BLaER1 treated with 17β-estradiol and CSF1 and Interleukin-3, amounts not matched to agents 10 nM and 100 nM (cell line): ENCODE results near the gene GCN1.

Experiments used
- H3K27ac ChIP-seq, 11 experiments: shearing (Covaris generic); formaldehyde crosslinking; 2 replicates each; pipeline ENCODE4 v1.8.1; 2022
- H3K27me3 ChIP-seq, 11 experiments: shearing (Covaris generic); formaldehyde crosslinking; 2 replicates each; pipeline ENCODE4 v1.8.1; 2022
- H3K36me3 ChIP-seq, 11 experiments: shearing (Covaris generic); formaldehyde crosslinking; 2 replicates each; pipeline ENCODE4 v1.8.1; 2022
- H3K4me1 ChIP-seq, 10 experiments: shearing (Covaris generic); formaldehyde crosslinking; 2 replicates each; pipeline ENCODE4 v1.8.1; 2022
- H3K4me2 ChIP-seq, 11 experiments: shearing (Covaris generic); formaldehyde crosslinking; 2 replicates each; pipeline ENCODE4 v1.8.1; 2022
- H3K4me3 ChIP-seq, 10 experiments: shearing (Covaris generic); formaldehyde crosslinking; 2 replicates each; pipeline ENCODE4 v1.8.1; 2022
- H3K9ac ChIP-seq, 11 experiments: shearing (Covaris generic); formaldehyde crosslinking; 2 replicates each; pipeline ENCODE4 v1.8.1; 2022
- H3K9me3 ChIP-seq, 11 experiments: shearing (Covaris generic); formaldehyde crosslinking; replicated peaks in 1 of 11; 2 replicates each; pipeline ENCODE4 v1.8.1; 2022
- H4K20me1 ChIP-seq, 11 experiments: shearing (Covaris generic); formaldehyde crosslinking; 2 replicates each; pipeline ENCODE4 v1.8.1; 2022
- Cebpa-rat ChIP-seq, 11 experiments: shearing (Covaris generic); IDR thresholded peaks; 2 replicates each; pipeline ENCODE4 v1.8.1; 2022

The GCN1 gene

DNA sequence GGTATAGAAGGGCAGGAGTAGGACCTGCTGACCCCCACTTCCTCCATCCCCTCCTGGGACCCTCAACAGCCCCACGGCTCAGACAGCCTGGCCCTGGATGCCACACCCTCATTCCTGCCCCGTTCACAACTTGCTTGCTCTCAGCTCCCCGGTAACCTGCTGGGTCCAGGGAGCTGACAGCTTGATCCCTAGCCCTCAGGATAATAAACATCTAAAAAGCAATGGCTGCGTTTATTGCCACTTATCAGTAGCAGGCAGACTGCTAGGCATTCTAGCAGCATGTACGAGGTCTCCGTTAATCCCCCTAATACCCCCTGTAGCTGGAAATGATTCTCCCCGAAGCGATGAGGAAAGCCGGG, 30.7 kb upstream of the GCN1 start:
- H3K27ac ChIP-seq = peak overlapping the region in 7 of 11 experiments; percentile 45 to 63 (median 61); a peak in 12 of 22 replicates
- H4K20me1 ChIP-seq = peaks cover 0 to 87% (median 35%) of the 10 kb centered on the region in 11 experiments; a peak in 17 of 22 replicates
- H3K27me3 ChIP-seq = no peaks in the 10 kb centered on the region
- peak overlapping the region; percentile 64 to 97 (median 87) for H3K4me2 ChIP-seq
- H3K4me1 ChIP-seq = peaks cover 53 to 67% (median 62%) of the 10 kb centered on the region in 10 experiments
- peak overlapping the region; percentile 19 to 73 (median 56); a peak in 19 of 22 replicates for H3K9ac ChIP-seq
- no peaks in the 10 kb centered on the region for H3K9me3 ChIP-seq
- no peak for TF ChIP-seq Cebpa-rat (IDR thresholded peaks at IDR 0.05)
- peak overlapping the region in 6 of 10 experiments; percentile 6 to 40 (median 35); a peak in 10 of 20 replicates for H3K4me3 ChIP-seq
- H3K36me3 ChIP-seq = peaks cover 17 to 58% (median 36%) of the 10 kb centered on the region in 11 experiments

DNA sequence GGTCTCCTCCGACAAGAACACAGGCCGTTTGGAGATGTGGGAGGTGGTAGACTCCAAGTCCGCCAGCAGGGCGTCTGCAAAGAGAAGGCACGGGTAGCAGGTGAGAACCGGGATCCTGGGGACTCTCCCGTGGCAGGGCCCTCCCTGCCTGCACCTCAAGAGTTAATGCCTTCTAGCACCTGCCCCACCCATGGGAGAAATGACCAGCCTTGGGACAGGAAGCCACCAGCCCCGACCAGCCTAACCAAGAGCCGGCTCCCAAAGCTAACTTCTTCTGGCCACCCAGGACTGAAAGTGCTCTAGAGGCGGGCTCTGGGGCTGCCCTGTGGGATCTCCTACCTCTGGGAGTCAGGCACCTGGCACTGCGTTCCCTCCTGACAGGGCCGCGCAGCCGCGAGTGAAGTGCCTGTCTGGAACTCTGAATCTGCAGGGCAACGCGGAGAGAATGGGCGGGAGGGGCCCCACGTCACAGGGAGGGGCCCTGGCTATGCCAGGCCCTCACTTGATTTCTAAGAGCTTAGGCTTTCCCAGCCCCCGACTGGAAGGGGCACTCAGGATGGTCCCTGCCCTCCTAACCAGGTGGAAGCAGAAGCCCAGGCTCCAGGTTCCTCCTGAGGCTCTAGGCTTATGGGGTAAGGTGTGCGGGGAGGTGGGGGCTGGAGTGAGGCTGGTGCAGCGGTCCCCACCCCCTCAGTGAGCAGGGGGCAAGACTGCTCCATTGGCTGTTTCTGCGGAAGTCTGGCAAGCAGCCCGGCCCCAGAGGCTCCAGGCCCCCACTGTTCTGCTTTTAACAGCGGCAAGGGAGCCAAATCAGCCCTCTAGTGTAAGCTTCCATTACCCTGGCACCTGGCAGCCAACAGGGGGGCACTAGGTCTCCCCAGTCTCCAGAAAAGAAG, 30.0 kb upstream of the GCN1 start:
- peak overlapping the region; percentile 19 to 73 (median 56); a peak in 21 of 22 replicates for H3K9ac ChIP-seq
- H3K4me2 ChIP-seq = peak overlapping the region; percentile 64 to 97 (median 87)
- peaks cover 0 to 93% (median 35%) of the 10 kb centered on the region in 11 experiments; a peak in 17 of 22 replicates for H4K20me1 ChIP-seq
- H3K27ac ChIP-seq = peak overlapping the region in 7 of 11 experiments; percentile 45 to 63 (median 61); a peak in 13 of 22 replicates
- no peaks in the 10 kb centered on the region for H3K27me3 ChIP-seq
- H3K4me3 ChIP-seq = peak overlapping the region in 7 of 10 experiments; percentile 6 to 42 (median 36); a peak in 11 of 20 replicates
- H3K4me1 ChIP-seq = peaks cover 47 to 61% (median 56%) of the 10 kb centered on the region in 10 experiments
- no peaks in the 10 kb centered on the region for H3K9me3 ChIP-seq
- no peak for TF ChIP-seq Cebpa-rat (IDR thresholded peaks at IDR 0.05)
- H3K36me3 ChIP-seq = peaks cover 17 to 64% (median 42%) of the 10 kb centered on the region in 11 experiments

GRCh38 chr12:120223458-120224303, 29.2 kb upstream of the GCN1 start:
- Histone ChIP-seq H3K9me3 (no peaks in the 10 kb centered on the region), H4K20me1 (peaks cover 0 to 100% (median 35%) of the 10 kb centered on the region in 11 experiments; a peak in 17 of 22 replicates), H3K9ac (peak overlapping the region in 2 of 11 experiments; percentile 59 to 73; a peak in 4 of 22 replicates), H3K4me3 (no peak overlapping the region; a peak in 1 of 20 replicates), H3K27me3 (no peaks in the 10 kb centered on the region), H3K27ac (no peak overlapping the region), H3K36me3 (peaks cover 26 to 73% (median 51%) of the 10 kb centered on the region in 11 experiments), H3K4me1 (peaks cover 38 to 52% (median 47%) of the 10 kb centered on the region in 10 experiments), H3K4me2 (peak overlapping the region; percentile 64 to 97 (median 87); a peak in 21 of 22 replicates)
- TF ChIP-seq Cebpa-rat (IDR thresholded peaks at IDR 0.05) = no peak

DNA sequence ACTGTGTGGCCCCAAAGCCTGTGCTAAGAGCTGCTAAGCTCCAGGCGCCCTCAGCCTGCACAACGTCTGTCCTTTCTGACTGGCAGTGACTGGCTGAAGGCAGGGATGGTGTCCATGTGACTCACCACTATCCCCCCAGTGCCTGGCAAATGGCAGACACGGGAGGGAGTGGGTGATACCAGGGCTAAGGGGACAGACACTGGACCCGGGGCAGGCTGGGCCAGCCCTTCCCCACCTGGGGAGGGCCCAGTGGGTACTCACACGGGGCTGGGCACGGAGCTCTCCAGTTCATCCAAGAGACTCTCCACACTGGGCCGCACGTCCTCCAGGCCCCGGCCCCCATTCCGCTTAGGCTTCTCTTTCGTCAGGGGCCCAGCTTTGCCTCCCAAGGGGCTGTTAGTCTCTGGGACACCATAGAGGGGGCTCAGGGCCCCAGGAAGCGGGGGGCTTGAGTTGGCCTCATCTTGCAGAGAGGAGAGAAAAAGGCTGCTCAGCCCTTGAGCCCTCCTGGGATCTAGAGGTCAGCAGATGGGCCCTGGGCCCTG, 27.8 kb upstream of the GCN1 start:
- H3K4me3 ChIP-seq = no peak overlapping the region
- H3K27ac ChIP-seq = no peak overlapping the region
- TF ChIP-seq Cebpa-rat (IDR thresholded peaks at IDR 0.05) = no peak
- H4K20me1 ChIP-seq = peaks cover 0 to 99% (median 28%) of the 10 kb centered on the region in 11 experiments; a peak in 16 of 22 replicates
- no peak overlapping the region for H3K9ac ChIP-seq
- peaks cover 27 to 86% (median 61%) of the 10 kb centered on the region in 11 experiments for H3K36me3 ChIP-seq
- no peaks in the 10 kb centered on the region for H3K27me3 ChIP-seq
- H3K9me3 ChIP-seq = no peaks in the 10 kb centered on the region
- no peak overlapping the region for H3K4me2 ChIP-seq
- H3K4me1 ChIP-seq = peaks cover 31 to 39% (median 36%) of the 10 kb centered on the region in 10 experiments

DNA sequence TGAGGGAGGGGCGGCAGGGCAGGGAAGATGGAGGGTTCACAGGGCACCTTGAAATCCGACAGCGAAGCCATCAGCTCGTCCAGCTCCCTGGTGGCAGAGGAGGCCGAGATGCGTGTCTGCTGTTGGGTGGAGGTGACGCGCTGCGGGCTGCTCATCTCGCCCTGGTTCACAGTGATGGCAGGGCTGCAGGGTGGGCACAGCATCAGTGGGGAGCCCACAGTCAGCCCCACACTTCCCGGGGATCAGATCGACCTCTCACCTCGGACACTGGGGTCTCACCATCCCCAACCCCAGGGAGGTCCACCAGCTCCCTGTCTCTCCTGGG, 27.0 kb upstream of the GCN1 start:
- Histone ChIP-seq H3K9me3 (no peaks in the 10 kb centered on the region), H3K4me3 (no peak overlapping the region), H3K36me3 (peaks cover 27 to 88% (median 66%) of the 10 kb centered on the region in 11 experiments), H3K27me3 (no peaks in the 10 kb centered on the region), H4K20me1 (peaks cover 0 to 99% (median 19%) of the 10 kb centered on the region in 11 experiments; a peak in 15 of 22 replicates), H3K4me2 (no peak overlapping the region), H3K9ac (peak overlapping the region in 1 of 11 experiments; percentile 16; a peak in 1 of 22 replicates), H3K27ac (no peak overlapping the region), H3K4me1 (peaks cover 29 to 31% (median 31%) of the 10 kb centered on the region in 10 experiments)
- TF ChIP-seq Cebpa-rat (IDR thresholded peaks at IDR 0.05) = no peak

GRCh38 chr12:120220838-120221575, 26.5 kb upstream of the GCN1 start:
- H3K36me3 ChIP-seq = peaks cover 27 to 88% (median 72%) of the 10 kb centered on the region in 11 experiments
- no peaks in the 10 kb centered on the region for H3K27me3 ChIP-seq
- peaks cover 0 to 99% (median 21%) of the 10 kb centered on the region in 11 experiments; a peak in 15 of 22 replicates for H4K20me1 ChIP-seq
- no peak overlapping the region for H3K4me2 ChIP-seq
- H3K4me3 ChIP-seq = no peak overlapping the region
- no peak for TF ChIP-seq Cebpa-rat (IDR thresholded peaks at IDR 0.05)
- peak overlapping the region in 2 of 11 experiments; percentile 16 to 27; a peak in 2 of 22 replicates for H3K9ac ChIP-seq
- no peak overlapping the region for H3K27ac ChIP-seq
- H3K4me1 ChIP-seq = peaks cover 24 to 26% (median 26%) of the 10 kb centered on the region in 10 experiments
- no peaks in the 10 kb centered on the region for H3K9me3 ChIP-seq

GRCh38 chr12:120218680-120219606, 24.4 kb upstream of the GCN1 start:
- Histone ChIP-seq H3K27me3 (no peaks in the 10 kb centered on the region), H3K36me3 (peaks cover 44 to 100% (median 92%) of the 10 kb centered on the region in 11 experiments), H3K27ac (no peak overlapping the region), H3K4me3 (no peak overlapping the region), H3K4me2 (no peak overlapping the region), H3K4me1 (peaks cover 3 to 5% (median 5%) of the 10 kb centered on the region in 10 experiments; a peak in 19 of 20 replicates), H4K20me1 (peaks cover 0 to 98% (median 8%) of the 10 kb centered on the region in 11 experiments; a peak in 10 of 22 replicates), H3K9ac (no peak overlapping the region; a peak in 1 of 22 replicates), H3K9me3 (no peaks in the 10 kb centered on the region)
- TF ChIP-seq Cebpa-rat (IDR thresholded peaks at IDR 0.05) = no peak
